ENCODE results near the gene ASPA.
"Not testable (repeated sequence)": the region's sequence is repeated elsewhere in the genome, so short reads cannot be mapped to it uniquely, and the experiment has no call there.

ASPA gene

GRCh38 chr17:3514873-3515272 lies 39.1 kb downstream of the ASPA start:
- DNase-seq (ENCODE audit: low read depth): no peak
- no peak overlapping the region for H3K4me3 ChIP-seq (ENCODE audit: low read length)
- TF ChIP-seq CTCF (IDR thresholded peaks at IDR 0.05; ENCODE audit: insufficient read depth, low read depth, low read length, missing control alignments): no peak

GRCh38 chr17:3519472-3519871 lies 43.7 kb downstream of the ASPA start:
- not testable (repeated sequence) for H3K4me3 ChIP-seq (ENCODE audit: low read length); DNase-seq (ENCODE audit: low read depth)

- H3K4me3 ChIP-seq (ENCODE audit: low read length): no peak overlapping the region
- DNase-seq (ENCODE audit: low read depth): no peak
- no peak for TF ChIP-seq CTCF (IDR thresholded peaks at IDR 0.05; ENCODE audit: insufficient read depth, low read depth, low read length, missing control alignments)
Observed at GRCh38 chr17:3524024-3524423, 48.2 kb downstream of the ASPA start.

GRCh38 chr17:3526491-3526890 lies 50.7 kb downstream of the ASPA start:
- TF ChIP-seq CTCF (IDR thresholded peaks at IDR 0.05; ENCODE audit: insufficient read depth, low read depth, low read length, missing control alignments): no peak
- no peak overlapping the region for H3K4me3 ChIP-seq (ENCODE audit: low read length)
- no peak for DNase-seq (ENCODE audit: low read depth)

GRCh38 chr17:3526971-3527370 lies 51.2 kb downstream of the ASPA start:
- no peak for TF ChIP-seq CTCF (IDR thresholded peaks at IDR 0.05; ENCODE audit: insufficient read depth, low read depth, low read length, missing control alignments)
- DNase-seq (ENCODE audit: low read depth): no peak
- H3K4me3 ChIP-seq (ENCODE audit: low read length): no peak overlapping the region

- TF ChIP-seq CTCF (IDR thresholded peaks at IDR 0.05; ENCODE audit: insufficient read depth, low read depth, low read length, missing control alignments): no peak
- no peak overlapping the region for H3K4me3 ChIP-seq (ENCODE audit: low read length)
- no peak for DNase-seq (ENCODE audit: low read depth)
Observed at GRCh38 chr17:3527468-3527867, 51.7 kb downstream of the ASPA start.

- H3K4me3 ChIP-seq (ENCODE audit: low read length): no peak overlapping the region
- no peak for DNase-seq (ENCODE audit: low read depth)
- no peak for TF ChIP-seq CTCF (IDR thresholded peaks at IDR 0.05; ENCODE audit: insufficient read depth, low read depth, low read length, missing control alignments)
Observed at GRCh38 chr17:3527896-3528295, 52.1 kb downstream of the ASPA start.

- no peak for TF ChIP-seq CTCF (IDR thresholded peaks at IDR 0.05; ENCODE audit: insufficient read depth, low read depth, low read length, missing control alignments)
- DNase-seq (ENCODE audit: low read depth): no peak
- H3K4me3 ChIP-seq (ENCODE audit: low read length): no peak overlapping the region
Observed at GRCh38 chr17:3528403-3528851, 52.6 kb downstream of the ASPA start.

All from epithelial cell of esophagus (primary cell).